GM18870 (cell line): ENCODE measurements around the gene SPNS2.

Experiments used
- ATAC-seq: cut with Tn5 transposase; IDR thresholded peaks from one replicate; pipeline ENCODE4 v1.9.1; 2021; ENCODE audit warnings: moderate library complexity; ENCODE audit not compliant: unreplicated experiment

The SPNS2 gene

DNA sequence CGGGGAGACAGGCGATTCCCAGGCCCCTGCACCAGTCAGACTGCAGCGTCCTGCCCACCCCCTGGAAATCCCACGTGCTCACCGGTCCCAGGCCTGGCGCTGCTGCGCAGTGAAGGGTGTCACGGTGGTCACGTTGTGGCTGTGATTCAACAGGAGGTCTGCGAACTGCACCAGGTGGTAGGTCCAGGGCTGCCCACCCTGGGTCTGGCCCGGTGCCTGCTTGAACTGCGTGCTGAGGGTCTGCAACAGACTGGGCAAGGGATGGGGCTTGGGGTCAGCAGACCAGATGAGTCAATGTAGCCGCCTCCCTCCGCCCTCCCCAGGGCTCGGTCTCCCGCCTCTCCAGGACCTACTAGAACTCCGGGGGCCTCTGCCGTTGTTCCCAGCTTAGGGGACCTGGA is 49.4 kb downstream of the SPNS2 start:
- ATAC-seq, result no peak

DNA sequence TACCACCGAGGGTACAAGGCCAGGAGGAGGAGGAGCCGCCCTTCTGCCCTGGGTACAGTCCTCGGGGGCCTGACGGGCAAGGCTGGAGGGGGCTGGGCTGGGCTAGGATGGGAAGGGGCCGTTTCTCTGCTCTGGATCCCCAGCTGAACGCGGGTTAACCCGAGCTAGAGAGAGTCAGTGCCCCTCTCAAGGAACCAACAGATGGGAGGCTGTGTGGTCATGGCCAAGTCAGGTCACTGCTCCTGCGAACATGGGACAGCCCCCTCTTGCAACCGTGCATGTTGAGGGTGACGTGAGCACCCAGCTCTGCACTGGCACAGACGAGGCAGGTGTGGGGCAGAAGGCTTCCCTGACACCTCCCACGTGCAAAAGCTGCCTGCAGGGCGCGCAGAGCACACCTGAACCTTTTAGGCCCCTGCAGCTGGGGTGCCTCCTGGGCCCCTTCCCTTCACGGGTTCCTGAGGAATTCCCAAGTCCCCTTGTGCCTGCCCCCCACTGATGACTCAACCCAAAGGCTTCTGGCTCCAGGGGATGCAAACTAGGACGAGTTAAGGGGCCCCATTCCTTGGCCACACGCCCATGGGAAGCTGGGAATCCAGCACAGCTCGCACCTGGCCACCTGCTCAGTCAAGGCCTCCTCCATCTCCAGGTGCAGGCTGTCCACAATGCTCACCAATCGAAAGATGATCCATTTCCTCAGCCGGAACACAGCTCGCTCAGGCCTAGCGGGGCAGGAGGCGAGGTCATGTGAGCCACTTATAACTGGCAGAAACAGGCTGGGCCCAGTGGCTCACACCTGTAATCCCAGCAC is 50.2 kb downstream of the SPNS2 start:
- ATAC-seq, result no peak

DNA sequence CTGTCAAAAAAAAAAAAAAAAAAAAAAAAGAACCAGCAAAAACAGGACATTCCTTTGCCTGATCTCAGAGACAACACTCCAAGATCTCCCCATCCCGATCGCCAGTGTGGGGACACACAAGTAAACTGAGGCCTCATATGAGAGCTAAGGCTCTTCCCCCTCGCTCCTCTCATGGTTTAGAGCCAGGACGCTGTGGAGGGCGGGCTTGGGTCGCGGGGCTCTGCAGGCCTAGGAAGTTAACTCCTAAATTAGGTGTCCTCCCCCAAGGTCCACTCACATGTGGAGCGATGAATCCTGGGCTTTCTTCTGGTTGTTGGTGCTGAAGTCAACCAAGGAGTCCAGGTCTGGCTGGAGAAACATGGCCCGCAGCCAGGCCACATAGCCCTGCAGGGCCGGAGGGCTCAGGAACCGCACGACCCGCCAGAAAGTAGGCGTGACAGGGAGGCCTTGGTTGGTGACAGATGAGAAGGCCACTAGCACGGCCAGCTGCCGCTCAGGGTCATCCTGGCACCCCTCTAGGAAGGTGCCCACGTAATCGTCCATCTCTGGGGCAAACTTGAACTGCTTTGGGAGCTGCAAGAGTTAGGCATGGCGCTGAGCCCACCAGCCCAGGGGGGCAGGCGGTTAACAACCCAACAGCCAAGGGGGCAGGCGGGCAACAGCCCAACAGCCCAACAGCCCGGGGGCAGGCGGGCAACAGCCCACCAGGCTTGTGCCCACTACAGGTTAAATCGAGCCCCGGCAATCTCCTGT is 51.3 kb downstream of the SPNS2 start:
- ATAC-seq, result no peak

DNA sequence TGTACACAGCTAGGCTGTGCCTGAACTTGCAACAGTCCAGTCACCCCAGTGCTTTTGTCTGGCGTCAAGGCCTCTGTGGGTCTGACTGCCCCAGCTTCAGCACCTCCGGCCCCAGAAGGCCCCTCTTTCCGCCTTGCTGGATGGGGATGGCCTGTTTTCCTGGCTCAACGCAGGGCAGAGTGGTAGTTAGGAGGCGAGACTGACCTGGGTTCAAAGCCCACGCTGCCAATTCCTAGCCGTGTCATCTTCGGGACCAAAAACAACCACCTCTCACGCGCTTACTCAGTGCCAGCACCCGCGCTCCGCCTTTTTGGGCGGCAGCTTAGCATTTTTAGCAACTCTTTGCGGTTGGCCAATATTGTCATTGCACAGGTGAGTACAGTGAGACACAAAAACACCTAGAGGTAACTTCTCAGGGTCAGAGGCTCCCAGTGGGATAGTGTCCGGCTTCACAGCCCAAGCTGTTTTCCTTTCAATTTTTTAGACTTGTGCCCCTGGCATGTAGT is 51.9 kb downstream of the SPNS2 start:
- ATAC-seq, result no peak

DNA sequence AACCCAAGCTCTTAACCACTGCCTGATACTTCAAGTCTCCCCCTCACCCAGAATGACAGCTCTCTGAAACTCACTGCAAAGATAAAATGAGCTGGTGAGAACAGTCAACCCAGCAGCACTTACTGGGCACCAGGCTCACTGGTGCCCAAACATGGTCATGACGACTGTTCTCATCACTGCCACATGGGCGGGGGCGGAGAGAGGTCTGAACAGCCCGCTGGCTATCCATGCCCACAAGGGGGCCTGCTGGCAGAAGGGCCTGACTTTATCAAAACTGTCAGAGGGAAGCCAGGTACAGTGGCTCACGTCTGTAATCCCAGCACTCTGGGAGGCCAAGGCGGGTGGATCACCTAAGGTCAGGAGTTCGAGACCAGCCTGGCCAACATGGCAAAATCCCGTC is 52.5 kb downstream of the SPNS2 start:
- no peak for ATAC-seq

DNA sequence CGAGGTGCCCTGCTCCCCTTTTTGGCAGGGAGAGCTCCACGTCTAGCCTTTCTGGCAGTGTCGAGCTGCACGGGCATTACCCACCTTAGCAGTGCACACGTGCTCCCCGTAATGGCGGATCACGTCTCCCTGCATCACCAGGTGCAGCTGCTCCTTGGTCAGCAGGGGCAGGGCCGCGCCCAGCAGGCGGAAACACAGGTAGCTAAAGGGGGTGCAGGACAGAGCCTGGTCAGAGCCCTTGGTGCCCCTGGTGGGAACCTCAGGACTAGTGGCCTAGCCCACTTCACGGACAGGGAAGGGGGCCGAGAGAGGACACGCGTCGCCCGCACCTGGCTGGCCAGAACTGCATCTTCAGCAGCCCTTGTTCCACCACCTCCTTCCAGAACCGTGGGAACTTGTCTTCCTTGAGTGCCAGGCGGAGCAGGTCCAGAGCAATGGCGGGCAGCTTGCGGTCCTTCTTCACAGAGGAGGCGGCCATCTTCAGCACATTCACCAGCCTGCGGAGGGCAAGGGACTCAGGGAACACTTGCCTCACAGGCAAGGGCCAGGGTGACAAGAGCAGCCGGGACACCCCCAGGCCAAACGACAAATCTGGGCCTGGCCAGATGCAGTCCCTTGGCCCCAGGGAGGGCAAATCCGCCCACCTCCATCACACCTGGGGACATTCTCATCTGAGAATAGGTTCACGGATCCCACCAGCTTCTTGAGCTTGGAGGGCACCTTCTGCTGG is 53.3 kb downstream of the SPNS2 start:
- no peak for ATAC-seq

DNA sequence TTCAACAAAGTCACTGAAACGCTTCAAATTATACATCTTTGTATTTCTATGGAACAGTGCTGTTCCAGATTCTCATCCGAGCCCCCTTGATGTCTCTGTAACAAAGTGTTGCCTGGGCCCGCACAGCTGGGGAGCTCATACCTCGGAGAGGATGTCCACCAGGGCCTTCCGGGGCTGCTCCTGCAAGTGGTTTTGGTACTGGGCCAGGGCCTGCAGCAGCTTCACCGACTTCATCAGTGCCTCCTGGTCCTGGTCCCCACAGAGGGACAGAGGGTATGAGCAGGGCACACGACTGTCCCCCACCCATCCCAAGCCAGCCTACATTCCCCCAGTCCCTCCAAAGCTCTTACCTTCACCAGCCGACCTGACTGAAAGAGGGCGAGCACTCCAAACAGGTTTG is 55.0 kb downstream of the SPNS2 start:
- ATAC-seq, result no peak

DNA sequence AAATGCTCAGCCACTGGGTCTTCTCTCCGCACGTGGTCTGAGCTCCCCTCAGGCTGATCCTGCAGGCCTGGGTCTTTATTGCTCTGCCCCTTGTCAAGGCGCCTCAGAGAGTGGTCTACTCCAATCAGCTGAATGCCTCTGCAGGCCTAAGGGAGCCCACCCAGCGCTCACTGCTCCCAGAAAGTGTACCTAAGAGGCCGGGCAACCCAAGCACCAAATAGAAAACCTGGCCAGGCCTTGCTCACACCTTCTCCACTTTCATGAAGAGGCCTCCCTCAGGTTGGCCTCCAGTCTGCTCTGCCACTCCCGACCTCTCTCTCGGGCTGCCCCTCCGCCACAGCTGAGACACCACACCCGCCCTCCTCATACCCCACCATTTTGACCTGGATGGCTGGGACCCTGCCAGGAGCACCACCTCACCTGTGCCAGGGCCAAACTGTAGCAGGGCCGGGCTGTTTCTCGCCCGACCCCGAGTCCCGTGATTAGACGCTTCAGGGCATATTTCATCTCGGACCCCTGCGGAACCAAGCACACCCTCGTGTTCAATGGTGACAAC is 55.8 kb downstream of the SPNS2 start:
- ATAC-seq, result no peak

DNA sequence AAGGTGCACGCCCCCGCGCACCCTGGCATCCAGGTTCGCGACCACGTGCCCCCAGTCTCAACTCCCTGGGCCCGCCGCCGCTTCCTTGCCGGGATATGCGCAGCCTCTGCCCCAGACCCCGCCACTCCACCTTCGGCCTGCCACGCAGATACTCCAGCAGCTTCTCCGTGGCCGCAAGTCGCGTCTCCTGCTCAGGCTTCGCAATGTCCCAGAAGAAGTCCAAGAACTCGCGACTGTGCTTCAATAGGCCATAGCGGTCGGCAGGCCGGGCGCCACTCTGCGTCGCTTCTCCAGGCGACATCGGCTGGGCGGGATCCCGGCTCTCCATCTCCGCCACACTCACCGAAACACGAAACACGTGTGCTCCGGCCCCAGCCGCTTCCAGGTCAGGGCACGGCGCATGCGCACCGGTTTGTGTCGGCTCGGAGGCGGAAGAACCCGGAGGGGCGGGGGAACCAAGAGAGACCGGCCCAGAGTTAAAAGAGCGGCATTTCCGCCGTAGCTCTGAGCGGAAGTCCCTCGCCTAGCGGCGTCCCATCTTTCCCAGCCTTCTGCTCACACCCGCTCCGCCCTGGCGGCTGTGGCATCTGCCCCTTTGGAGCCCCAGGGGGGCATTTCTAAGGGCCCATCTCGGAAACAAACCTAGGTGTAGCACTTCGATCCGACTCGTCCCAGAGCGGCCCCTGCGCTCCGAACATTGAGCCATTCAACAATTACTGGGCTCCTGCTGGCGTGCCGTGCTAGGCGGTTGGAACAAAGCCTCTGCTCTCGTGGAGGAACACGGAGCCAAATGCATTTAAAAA is 56.5 kb downstream of the SPNS2 start, which contains the start of gene MYBBP1A:
Gene MYBBP1A, minus strand, starts transcription at position 388 of the 803 bp plus-strand sequence. Its CDS starts 60 bp downstream, at position 328.
- ATAC-seq, result peak; percentile 58

DNA sequence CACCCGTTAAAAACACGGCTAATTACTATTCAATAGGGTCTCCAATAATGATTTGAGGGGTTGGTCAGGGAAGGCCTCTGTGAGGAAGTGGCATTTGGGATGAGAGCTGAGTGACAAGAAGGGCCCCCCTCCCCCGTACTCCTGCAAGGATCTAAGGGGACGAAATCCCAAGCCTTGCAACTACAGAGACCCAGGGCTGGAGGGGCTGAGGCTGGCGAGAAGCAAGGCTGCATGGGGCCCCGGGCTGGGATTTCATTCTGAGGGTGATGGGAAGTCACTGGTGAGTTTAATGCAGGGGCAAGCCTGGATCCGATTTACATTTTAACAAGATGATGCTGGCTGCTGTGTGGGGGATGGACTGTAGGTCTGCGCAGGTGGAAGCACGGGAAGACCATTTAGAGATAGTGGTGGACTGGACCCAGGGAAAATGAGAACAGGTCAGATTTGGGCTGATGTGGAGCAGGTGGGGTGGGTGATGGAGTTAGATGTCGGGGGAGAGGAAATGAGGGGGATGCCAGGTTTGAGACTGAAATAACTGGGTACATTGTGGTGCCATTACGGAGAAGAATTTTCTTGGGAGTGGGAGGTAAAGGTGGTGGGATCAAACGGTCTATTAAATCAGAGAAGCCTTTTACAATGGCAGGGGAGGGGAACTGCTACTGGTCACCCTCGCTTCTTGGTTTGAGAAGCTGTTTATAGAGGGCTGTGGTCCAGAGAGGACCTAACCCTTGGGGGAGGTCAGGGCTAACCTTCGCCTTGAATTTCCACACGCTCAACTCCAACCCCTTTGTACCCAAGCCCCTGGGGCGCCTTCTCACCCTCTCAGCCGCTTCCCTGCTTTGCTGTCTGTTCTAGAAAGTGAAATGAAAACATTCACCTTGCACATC is 57.4 kb downstream of the SPNS2 start:
- ATAC-seq, result no peak

DNA sequence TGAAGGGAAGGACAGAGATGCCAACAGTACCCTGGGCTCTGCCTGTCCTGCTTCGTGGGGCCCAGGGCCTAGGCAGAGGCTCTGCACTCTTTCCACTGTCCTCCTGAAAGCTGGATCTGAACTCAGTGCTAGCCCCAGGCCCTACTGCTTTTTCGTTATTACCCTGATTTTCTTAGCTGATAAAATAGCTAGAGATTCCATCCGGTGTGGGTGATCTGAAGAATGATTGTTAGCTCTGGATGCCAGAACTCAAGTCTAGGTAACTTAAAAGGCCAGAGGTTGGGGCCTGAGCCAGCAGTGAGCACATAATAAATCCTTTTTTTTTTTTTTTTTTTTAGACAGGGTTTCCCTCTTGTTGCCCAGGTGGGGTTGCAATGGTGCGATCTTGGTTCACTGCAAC is 58.3 kb downstream of the SPNS2 start:
- ATAC-seq, result no peak

DNA sequence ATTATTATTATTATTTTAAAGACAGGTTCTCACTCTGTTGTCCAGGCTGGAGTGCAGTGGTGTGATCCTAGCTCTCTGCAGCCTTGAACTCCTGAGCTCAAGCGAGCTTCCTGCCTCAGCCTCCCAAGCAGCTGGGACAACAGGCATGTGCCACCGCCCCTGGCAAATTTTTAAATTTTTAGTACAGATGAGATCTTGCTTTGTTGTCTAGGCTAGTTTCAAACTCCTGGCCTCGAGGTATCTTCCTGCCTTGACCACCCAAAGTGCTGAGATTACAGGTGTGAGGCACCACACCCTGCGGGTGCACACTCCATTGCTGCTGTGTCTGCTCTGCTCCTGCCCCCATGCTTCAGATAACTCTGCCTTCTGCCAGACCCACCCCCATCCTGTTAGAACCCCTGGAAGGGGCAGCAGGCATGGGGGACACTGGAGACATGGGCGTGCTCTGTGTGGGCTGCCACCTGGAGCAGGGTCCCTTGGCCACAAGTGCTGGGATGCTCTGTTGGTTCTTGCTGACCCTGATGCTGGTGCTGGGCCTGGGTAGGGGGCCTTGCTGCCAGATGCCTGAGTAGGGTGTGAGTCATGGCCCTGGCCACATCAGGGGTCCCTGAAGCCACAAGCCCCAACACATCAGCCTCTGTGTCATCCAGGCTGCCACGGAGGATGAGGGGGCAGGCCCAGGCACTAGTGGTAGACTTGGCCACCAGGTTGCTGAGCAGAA is 59.1 kb downstream of the SPNS2 start:
- no peak for ATAC-seq

DNA sequence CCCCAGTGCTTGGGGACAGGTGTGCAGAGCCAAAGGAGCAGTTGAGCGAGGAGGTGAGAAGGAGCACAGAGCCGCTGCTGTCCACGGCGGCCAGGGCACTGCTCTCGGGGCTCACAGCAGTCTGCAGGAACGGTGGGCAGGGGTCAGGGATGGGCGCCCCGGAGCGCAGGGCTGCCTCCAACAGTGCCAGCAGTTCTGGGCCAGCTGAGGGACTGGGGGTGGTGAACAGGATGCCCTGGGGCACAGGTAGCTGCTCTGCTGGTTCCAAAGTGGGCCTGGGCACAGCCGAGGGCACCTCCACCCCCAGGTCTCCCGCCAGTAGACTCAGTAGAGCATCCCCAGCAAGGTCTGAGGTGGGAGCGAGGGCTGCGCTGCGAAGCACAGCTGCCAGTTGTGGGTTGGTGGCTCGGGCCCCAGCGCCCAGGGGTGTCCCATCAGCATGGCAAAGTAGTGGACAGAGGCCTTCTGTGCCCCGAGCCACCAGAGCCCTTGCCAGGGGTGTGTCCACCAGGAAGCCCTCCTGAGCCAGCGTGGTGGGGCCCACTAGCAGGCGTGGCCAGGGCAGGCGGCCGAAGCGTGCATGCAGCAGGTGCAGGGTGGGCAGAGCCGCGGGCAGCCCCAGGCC is 59.8 kb downstream of the SPNS2 start:
- ATAC-seq, result no peak

DNA sequence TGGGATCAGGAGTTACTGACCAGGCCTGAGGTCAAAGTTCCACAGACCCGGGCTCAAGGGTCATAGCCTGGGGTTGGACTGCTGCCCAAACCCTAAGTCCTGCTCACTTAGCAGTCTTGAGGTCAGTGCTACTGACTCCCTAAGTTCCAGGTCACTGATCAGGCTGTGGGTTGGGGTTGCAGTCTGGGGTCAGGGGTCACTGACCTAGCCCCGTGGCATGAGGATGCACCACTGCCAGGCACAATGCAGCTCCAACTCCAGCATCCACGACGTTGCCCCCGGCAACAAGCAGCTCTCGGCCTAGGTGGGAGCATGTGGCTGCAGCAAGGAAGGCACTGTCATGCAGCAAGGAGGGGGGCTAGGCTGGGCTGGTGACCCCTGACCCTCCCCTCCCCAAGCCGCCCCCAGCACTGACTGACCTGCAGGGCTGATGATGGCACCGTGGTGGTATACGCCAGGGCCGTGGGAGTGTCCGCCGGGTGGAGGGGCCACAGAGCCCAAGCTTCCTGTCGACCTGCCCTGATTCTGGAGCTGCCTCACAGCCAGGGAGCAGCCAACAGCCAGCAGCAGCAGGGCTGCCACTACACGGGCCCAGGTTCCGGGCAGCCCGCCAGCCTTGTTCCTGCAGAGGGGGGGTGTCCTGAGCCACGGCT is 60.6 kb downstream of the SPNS2 start:
- ATAC-seq, result no peak

DNA sequence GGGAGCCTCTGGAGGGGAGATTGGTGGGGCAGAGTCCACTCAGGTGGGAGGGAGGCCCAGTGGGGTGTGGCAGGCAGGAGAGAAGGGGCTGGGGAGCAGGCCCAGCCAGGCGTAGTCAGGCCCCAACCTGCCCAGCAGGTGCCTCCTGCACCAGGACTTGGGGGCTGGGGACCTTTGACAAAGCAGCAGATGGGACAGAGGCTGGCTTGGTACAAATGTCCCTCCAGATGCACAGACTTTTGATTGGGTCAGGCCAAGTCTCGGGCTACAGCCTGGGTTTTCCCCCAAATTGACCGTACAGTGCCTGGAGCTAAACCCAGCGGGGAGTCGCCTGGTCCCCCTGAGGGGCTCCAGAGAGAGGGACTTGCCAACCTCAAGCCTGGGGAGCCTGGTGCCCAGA is 61.3 kb downstream of the SPNS2 start:
- ATAC-seq, result no peak

DNA sequence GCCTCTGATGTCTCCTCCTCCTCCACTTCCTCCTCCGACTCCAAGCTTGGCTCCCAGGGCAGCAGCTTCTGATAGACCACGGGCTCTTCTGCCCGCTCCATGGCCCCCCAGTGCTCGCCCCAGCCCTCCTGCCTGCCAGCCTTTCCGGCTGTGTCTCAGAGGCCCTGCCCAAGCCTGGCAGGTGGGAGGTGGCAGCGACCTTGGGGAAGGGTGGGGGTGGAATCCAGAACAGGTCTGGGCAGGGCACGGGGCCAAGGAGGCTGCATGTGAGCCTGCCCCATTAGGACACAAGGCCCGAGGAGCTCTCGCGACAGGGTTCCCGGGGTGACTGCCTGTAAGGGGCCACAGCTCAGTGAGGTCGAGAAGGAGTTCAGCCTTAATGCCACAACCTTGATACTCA is 61.7 kb downstream of the SPNS2 start, which contains the start of gene GGT6:
Gene GGT6, minus strand, starts transcription at position 157 of the 400 bp plus-strand sequence. Its CDS starts 56 bp downstream, at position 101.
- ATAC-seq, result no peak

DNA sequence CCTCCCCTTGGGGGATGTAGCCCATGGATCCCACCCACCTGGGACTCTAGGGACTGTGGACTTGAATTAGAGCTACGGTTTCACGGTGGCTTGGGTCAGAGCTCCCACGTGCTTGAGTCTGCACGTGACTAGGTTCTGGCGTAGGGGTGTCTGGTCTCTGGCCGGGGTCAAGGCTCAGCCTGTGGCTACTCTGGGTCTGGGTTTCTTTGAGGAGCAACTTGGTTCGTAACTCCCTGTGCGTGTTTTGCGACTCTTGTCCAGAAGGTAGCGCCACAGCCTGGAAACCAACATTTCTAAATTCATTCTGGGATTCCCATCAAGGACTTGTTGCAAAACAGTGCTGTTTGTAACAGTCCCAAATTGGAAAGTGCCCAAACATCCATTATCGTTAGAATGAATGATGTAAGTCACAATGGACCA is 62.2 kb downstream of the SPNS2 start:
- ATAC-seq, result no peak
